ENCODE data around the gene MPP2.
"Not testable (repeated sequence)": the region's sequence is repeated elsewhere in the genome, so short reads cannot be mapped to it uniquely, and the experiment has no call there.

The MPP2 gene

GRCh38 chr17:43907425-43907981, at the start of gene MPP2:
Gene MPP2, minus strand, starts transcription at chr17:43907536. Its CDS starts 3,076 bp downstream, at chr17:43904460.
- DNase-seq, result peak; percentile 69

GRCh38 chr17:43956222-43956621, 48.9 kb upstream of the MPP2 start:
- DNase-seq, result no peak

GRCh38 chr17:43953746-43954145, 46.4 kb upstream of the MPP2 start, which contains the start of gene PYY:
Gene PYY, minus strand, starts transcription at chr17:43953940. Its CDS starts 457 bp downstream, at chr17:43953483.
- DNase-seq, result no peak

GRCh38 chr17:43952724-43953666, 45.7 kb upstream of the MPP2 start:
- DNase-seq, result no peak

- DNase-seq, result no peak
Measured at GRCh38 chr17:43952351-43952723, 45.0 kb upstream of the MPP2 start.

- no peak for DNase-seq
Measured at GRCh38 chr17:43951750-43952149, 44.4 kb upstream of the MPP2 start.

GRCh38 chr17:43950554-43950953, 43.2 kb upstream of the MPP2 start:
- no peak for DNase-seq

GRCh38 chr17:43949781-43950180, 42.4 kb upstream of the MPP2 start:
- DNase-seq, result no peak

- no peak for DNase-seq
Measured at GRCh38 chr17:43946781-43947180, 39.4 kb upstream of the MPP2 start.

- DNase-seq, result no peak
Measured at GRCh38 chr17:43945074-43945829, 37.9 kb upstream of the MPP2 start.

- no peak for DNase-seq
Measured at GRCh38 chr17:43942051-43942685, 34.8 kb upstream of the MPP2 start, which contains the start of gene PPY. Gene PPY, minus strand, starts transcription at chr17:43942476. Its CDS starts 822 bp downstream, at chr17:43941654.

GRCh38 chr17:43940630-43941029, 33.3 kb upstream of the MPP2 start:
- no peak for DNase-seq

GRCh38 chr17:43939886-43940285, 32.5 kb upstream of the MPP2 start:
- no peak for DNase-seq

- not testable (repeated sequence) for DNase-seq
Measured at GRCh38 chr17:43939452-43939851, 32.1 kb upstream of the MPP2 start.

- no peak for DNase-seq
Measured at GRCh38 chr17:43938838-43939182, 31.5 kb upstream of the MPP2 start.

- no peak for DNase-seq
Measured at GRCh38 chr17:43936434-43936833, 29.1 kb upstream of the MPP2 start.

GRCh38 chr17:43935926-43936261, 28.6 kb upstream of the MPP2 start:
- no peak for DNase-seq

- DNase-seq, result no peak
Measured at GRCh38 chr17:43935204-43935925, 28.0 kb upstream of the MPP2 start.

- DNase-seq, result no peak
Measured at GRCh38 chr17:43932923-43933322, 25.6 kb upstream of the MPP2 start.

- DNase-seq, result no peak
Measured at GRCh38 chr17:43932357-43932756, 25.0 kb upstream of the MPP2 start.

GRCh38 chr17:43931062-43931571, 23.8 kb upstream of the MPP2 start:
- no peak for DNase-seq

- DNase-seq, result no peak
Measured at GRCh38 chr17:43928609-43929008, 21.3 kb upstream of the MPP2 start.
